Astrocyte of the cerebellum (primary cell): ENCODE results near the gene RNPS1.

Experiments used
- DNase-seq: peaks from one replicate; pipeline ENCODE4 v3.0.0-alpha.2; 2011; ENCODE audit warnings: low read depth
- H3K4me3 ChIP-seq: 2 replicates; pipeline ENCODE4 v1.5.1; 2011; ENCODE audit warnings: mild to moderate bottlenecking, low read depth, low read length, moderate library complexity
- in situ Hi-C: cut with HindIII; loops from 2 replicates; pipeline ENCODE4 v1.10.0; 2017; ENCODE audit warnings: low sequenced_read_pairs
- TF ChIP-seq, protein P1 (sequence below): IDR thresholded peaks from 2 replicates; pipeline ENCODE4 v1.5.1; 2012; ENCODE audit warnings: low read length, low read depth, moderate library complexity, mild to moderate bottlenecking; ENCODE audit errors: missing control alignments

RNPS1 gene

DNA sequence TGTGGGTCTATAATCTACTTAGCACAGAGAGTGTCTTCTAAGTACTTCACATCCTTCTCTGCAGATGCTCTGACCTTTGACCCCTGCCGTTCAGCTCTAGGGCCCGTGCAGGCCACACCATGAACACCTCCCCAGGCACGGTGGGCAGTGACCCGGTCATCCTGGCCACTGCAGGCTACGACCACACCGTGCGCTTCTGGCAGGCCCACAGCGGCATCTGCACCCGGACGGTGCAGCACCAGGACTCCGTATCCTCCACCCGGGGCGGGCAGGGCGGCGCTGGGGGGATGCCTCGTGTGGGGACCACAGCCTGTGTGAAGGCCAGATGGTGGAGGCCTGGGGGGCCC lies 62.0 kb downstream of the RNPS1 start:
- DNase-seq: no peak
- in situ Hi-C loops: no loop called here
- TF ChIP-seq, protein P1, sequence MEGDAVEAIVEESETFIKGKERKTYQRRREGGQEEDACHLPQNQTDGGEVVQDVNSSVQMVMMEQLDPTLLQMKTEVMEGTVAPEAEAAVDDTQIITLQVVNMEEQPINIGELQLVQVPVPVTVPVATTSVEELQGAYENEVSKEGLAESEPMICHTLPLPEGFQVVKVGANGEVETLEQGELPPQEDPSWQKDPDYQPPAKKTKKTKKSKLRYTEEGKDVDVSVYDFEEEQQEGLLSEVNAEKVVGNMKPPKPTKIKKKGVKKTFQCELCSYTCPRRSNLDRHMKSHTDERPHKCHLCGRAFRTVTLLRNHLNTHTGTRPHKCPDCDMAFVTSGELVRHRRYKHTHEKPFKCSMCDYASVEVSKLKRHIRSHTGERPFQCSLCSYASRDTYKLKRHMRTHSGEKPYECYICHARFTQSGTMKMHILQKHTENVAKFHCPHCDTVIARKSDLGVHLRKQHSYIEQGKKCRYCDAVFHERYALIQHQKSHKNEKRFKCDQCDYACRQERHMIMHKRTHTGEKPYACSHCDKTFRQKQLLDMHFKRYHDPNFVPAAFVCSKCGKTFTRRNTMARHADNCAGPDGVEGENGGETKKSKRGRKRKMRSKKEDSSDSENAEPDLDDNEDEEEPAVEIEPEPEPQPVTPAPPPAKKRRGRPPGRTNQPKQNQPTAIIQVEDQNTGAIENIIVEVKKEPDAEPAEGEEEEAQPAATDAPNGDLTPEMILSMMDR: no peak
- peak overlapping the region; percentile 67 for H3K4me3 ChIP-seq

DNA sequence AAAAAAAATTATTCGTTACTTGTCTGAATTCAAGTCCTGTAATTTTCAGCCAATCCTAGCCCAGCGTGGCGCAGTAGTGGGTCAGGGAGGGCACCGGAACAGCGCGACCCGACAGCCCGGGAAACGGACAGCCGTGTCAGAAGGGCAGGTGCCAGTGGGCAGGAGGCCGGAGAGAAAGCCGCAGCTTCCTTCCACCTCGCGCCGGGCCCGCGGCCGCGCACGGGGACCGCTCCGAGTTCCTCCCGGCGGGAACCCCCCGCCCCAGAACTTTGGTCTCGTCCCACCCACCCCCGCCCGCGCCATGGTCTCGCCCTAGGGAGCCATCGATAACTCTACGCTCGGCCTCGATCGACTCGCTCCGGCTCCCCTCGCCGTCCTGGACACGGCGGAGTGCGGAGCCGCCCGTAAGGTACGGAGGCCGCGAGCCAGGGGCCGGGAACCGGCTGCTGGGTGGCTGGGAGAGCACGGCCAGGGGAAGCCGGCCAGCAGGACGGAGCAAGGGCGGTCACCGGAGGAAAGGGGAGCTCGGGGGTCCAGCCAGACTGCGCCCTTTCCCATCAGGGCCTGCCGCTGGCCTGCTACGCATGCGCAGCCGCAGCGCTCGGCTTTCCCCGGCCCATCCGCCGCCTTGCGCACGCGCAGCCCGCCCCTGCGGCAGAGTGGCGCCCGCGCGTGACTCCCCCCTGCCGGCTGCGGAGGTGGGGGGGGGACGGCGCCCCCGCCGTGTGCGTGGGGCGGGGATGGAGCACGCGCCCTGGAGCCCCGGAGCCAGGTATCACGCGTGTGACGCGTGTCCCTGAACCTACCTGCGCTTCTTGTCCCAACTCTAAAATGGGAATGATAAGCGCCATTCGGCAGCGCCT lies 62.6 kb downstream of the RNPS1 start, which contains the start of gene MLST8:
Gene MLST8 (plus strand): TSS at position 351 of the 863 bp plus-strand sequence. CDS start 632 bp downstream, outside the sequence.
- TF ChIP-seq, protein P1: peak; percentile 10

DNA sequence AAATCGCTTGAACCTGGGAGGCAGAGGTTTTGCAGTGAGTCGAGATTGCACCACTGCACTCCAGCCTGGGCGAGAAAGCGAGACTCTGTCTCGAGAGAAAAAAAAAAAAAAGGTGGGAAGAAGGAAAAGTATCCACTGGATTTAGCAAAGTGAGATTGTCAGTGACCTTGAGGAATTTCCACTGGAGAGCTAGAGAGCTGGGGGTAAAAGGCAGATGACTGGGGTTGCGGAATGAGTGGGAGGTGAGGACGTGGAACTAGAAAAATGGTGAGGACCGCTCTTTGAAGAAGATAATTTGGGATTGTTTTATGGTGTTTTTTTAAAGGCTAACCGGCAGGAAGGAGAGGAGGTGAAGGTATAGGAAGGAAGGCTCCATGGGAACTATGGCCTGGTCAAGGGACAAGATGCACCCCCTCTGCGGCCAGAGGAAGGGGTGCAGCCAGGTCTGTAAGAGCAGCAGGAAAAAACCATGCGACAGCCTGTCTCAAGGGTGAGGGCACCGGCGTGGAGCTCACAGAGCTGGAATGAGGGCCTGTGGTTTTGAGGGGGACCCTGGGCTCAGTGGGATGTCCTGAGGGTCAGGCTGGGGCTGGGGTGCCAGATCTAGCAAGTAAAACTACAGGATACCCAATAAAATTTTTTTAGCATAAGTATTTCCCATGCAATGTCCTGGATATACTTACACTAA lies 63.4 kb downstream of the RNPS1 start:
- H3K4me3 ChIP-seq: peak overlapping the region; percentile 67
- DNase-seq: no peak
- in situ Hi-C loops: no loop called here
- TF ChIP-seq, protein P1: no peak

More for the DNA sequence above, 62.6 kb downstream of the RNPS1 start, which contains the start of gene MLST8:
- in situ Hi-C loops: no loop called here
- peak; percentile 59 for DNase-seq
- H3K4me3 ChIP-seq: peak within 1 kb of the TSS; percentile 67
